ENCODE measurements around the gene BRICD5. TPM values are rescaled to one million over a fixed set of nuclear protein-coding genes. Genes with fewer than 3 reads are reported as not detected.

Gene BRICD5
- total and polyA plus RNA-seq, 2 donors (not counting 1 experiment from before 2014, with no cell fraction given): 0.23 to 1.5 TPM

DNA sequence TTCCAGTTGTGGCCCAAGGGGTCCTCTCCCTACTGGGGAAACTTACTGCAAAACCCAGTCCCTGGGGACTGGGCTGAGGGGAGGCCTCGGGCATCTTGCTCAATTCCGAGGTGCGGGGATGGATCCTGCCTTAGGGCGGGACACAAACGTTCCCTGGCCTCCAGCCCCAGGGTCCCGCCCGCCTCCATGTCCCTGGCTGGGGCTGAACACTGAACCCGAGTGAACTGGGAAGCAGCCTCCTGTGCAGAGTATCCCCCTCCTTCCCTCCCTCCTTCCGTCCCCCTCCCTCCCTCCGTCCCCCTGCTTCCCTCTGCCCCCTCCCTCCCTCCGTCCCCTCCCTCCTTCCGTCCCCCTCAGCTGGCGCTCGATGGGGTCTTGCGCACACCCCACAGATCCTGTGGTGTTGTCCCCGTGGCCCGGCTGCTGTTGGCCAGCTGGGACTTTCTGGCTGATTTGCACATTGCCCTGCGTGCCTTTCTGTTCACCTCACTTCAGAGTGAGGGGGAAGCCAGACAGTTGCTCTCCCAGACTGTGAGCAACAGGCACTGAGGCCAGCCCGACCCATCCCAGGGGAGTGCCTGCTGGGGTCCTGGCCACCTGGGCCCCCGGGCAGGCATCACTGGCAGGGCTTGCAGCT is 49.6 kb downstream of the BRICD5 start:
- peak overlapping the region; percentile 58 for H3K4me2 ChIP-seq (ENCODE audit: extremely low read depth, insufficient read depth, low read length)
- H3K27me3 ChIP-seq (ENCODE audit: control insufficient read depth, insufficient read depth, low read length): no peaks in the 10 kb centered on the region
- H3K4me1 ChIP-seq (ENCODE audit: control insufficient read depth, extremely low read depth, insufficient read depth, low read length): peaks cover 41% of the 10 kb centered on the region
- H3K9ac ChIP-seq (ENCODE audit: insufficient read depth, low read length): peak overlapping the region; percentile 32
- H3K4me3 ChIP-seq (replicated peaks in 1 of 4; ENCODE audit: control extremely low read depth in 1 of 4, insufficient read depth in 1 of 4, low read depth in 3 of 4, low read length in 4 of 4): peak overlapping the region in 1 of 4 experiments; percentile 33
- peak overlapping the region; percentile 85 for H3K27ac ChIP-seq (ENCODE audit: insufficient read depth, low read length)
- H3K79me2 ChIP-seq (ENCODE audit: control insufficient read depth, insufficient read depth, low read length): peaks cover 83% of the 10 kb centered on the region
- no peaks in the 10 kb centered on the region for H3K9me3 ChIP-seq (ENCODE audit: control insufficient read depth, insufficient read depth, low read depth, low read length)
- H3K36me3 ChIP-seq (ENCODE audit: control insufficient read depth, insufficient read depth, low read length): peaks cover 3% of the 10 kb centered on the region
- no peak overlapping the region for H2AFZ ChIP-seq (ENCODE audit: low read length)
- TF ChIP-seq CTCF (conservative IDR thresholded peaks at IDR 0.05 in 1 of 2, IDR thresholded peaks at IDR 0.05 in 1 of 2; ENCODE audit: low read depth in 1 of 2, low read length in 2 of 2) (no peak), EZH2 (IDR thresholded peaks at IDR 0.05; ENCODE audit: low read length, missing control alignments) (no peak)
- no peaks in the 10 kb centered on the region for H4K20me1 ChIP-seq (ENCODE audit: control insufficient read depth, extremely low read depth, insufficient read depth, low read length)
- DNase-seq (ENCODE audit: low read depth in 2 of 2): peak; percentile 67 to 68

Other genes starting within 250 kb of the BRICD5 start
- 2,596 and 3,027 TPM in 2 replicates for gene RPS2, start 246.0 kb downstream of the BRICD5 start, total RNA-seq
- 1,683 and 2,648 TPM in 2 replicates for gene RPS2, start 246.0 kb downstream of the BRICD5 start, polyA plus RNA-seq
- gene RNF151, start 244.0 kb downstream of the BRICD5 start, total RNA-seq: not detected in 2 replicates
- not detected in 2 replicates for gene RNF151, start 244.0 kb downstream of the BRICD5 start, polyA plus RNA-seq
- gene TBL3, start 238.8 kb downstream of the BRICD5 start, total RNA-seq: 20.0 and 23.9 TPM in 2 replicates
- gene TBL3, start 238.8 kb downstream of the BRICD5 start, polyA plus RNA-seq: 14.6 and 25.4 TPM in 2 replicates
- gene NOXO1, start 229.4 kb downstream of the BRICD5 start, total RNA-seq: under 0.01 TPM in 1 of 2 replicates, not detected in the other
- gene NOXO1, start 229.4 kb downstream of the BRICD5 start, polyA plus RNA-seq: 0.03 TPM in 2 replicates
- 13.1 and 13.2 TPM in 2 replicates for gene GFER, start 226.7 kb downstream of the BRICD5 start, total RNA-seq
- 7.5 and 12.5 TPM in 2 replicates for gene GFER, start 226.7 kb downstream of the BRICD5 start, polyA plus RNA-seq
- 1.5 and 1.8 TPM in 2 replicates for gene SYNGR3, start 220.9 kb downstream of the BRICD5 start, total RNA-seq
- gene SYNGR3, start 220.9 kb downstream of the BRICD5 start, polyA plus RNA-seq: 1.8 and 6.0 TPM in 2 replicates
- 10.8 and 18.8 TPM in 2 replicates for gene ZNF598, start 201.0 kb downstream of the BRICD5 start, total RNA-seq
- 11.6 and 18.7 TPM in 2 replicates for gene ZNF598, start 201.0 kb downstream of the BRICD5 start, polyA plus RNA-seq
- gene NPW, start 191.1 kb downstream of the BRICD5 start, total RNA-seq: 0.26 and 0.99 TPM in 2 replicates
- 0.06 and 0.20 TPM in 2 replicates for gene NPW, start 191.1 kb downstream of the BRICD5 start, polyA plus RNA-seq
- gene NHERF2, start 184.0 kb downstream of the BRICD5 start, total RNA-seq: 16.9 and 21.5 TPM in 2 replicates
- 30.7 and 38.0 TPM in 2 replicates for gene NHERF2, start 184.0 kb downstream of the BRICD5 start, polyA plus RNA-seq
- 34.7 and 44.4 TPM in 2 replicates for gene NTHL1, start 163.0 kb downstream of the BRICD5 start, total RNA-seq
- gene NTHL1, start 163.0 kb downstream of the BRICD5 start, polyA plus RNA-seq: 8.4 and 9.2 TPM in 2 replicates
- 35.7 and 46.6 TPM in 2 replicates for gene TSC2, start 162.9 kb downstream of the BRICD5 start, total RNA-seq
- 24.5 and 39.6 TPM in 2 replicates for gene TSC2, start 162.9 kb downstream of the BRICD5 start, polyA plus RNA-seq
- gene PKD1, start 75.0 kb downstream of the BRICD5 start, total RNA-seq: 120 and 199 TPM in 2 replicates
- 15.2 and 16.3 TPM in 2 replicates for gene PKD1, start 75.0 kb downstream of the BRICD5 start, polyA plus RNA-seq
- gene RAB26, start 62.2 kb downstream of the BRICD5 start, total RNA-seq: 0.51 and 2.0 TPM in 2 replicates
- gene RAB26, start 62.2 kb downstream of the BRICD5 start, polyA plus RNA-seq: 0.43 and 1.3 TPM in 2 replicates
- 52.1 and 60.3 TPM in 2 replicates for gene TRAF7, start 55.1 kb downstream of the BRICD5 start, total RNA-seq
- 38.7 and 44.4 TPM in 2 replicates for gene TRAF7, start 55.1 kb downstream of the BRICD5 start, polyA plus RNA-seq
- gene CASKIN1, start 14.3 kb downstream of the BRICD5 start, total RNA-seq: 0.17 and 0.26 TPM in 2 replicates
- 0.01 TPM in 1 of 2 replicates, not detected in the other for gene CASKIN1, start 14.3 kb downstream of the BRICD5 start, polyA plus RNA-seq
- gene MLST8, start 5.4 kb downstream of the BRICD5 start, total RNA-seq: 16.8 and 22.3 TPM in 2 replicates
- 30.9 and 58.0 TPM in 2 replicates for gene MLST8, start 5.4 kb downstream of the BRICD5 start, polyA plus RNA-seq
- gene PGP, start 4.0 kb upstream of the BRICD5 start, total RNA-seq: 5.6 and 9.6 TPM in 2 replicates
- 4.2 and 6.5 TPM in 2 replicates for gene PGP, start 4.0 kb upstream of the BRICD5 start, polyA plus RNA-seq
- gene E4F1, start 12.7 kb upstream of the BRICD5 start, total RNA-seq: 24.9 and 31.2 TPM in 2 replicates
- gene E4F1, start 12.7 kb upstream of the BRICD5 start, polyA plus RNA-seq: 6.7 and 7.8 TPM in 2 replicates
- gene DNASE1L2, start 25.6 kb upstream of the BRICD5 start, total RNA-seq: 0.77 and 0.99 TPM in 2 replicates
- 0.34 and 0.40 TPM in 2 replicates for gene DNASE1L2, start 25.6 kb upstream of the BRICD5 start, polyA plus RNA-seq
- 35.8 and 40.3 TPM in 2 replicates for gene ECI1, start 40.7 kb upstream of the BRICD5 start, total RNA-seq
- gene ECI1, start 40.7 kb upstream of the BRICD5 start, polyA plus RNA-seq: 18.6 and 18.8 TPM in 2 replicates
- 38.1 and 44.9 TPM in 2 replicates for gene RNPS1, start 57.3 kb upstream of the BRICD5 start, total RNA-seq
- 115 and 194 TPM in 2 replicates for gene RNPS1, start 57.3 kb upstream of the BRICD5 start, polyA plus RNA-seq
- 1.5 and 6.1 TPM in 2 replicates for gene ABCA3, start 129.9 kb upstream of the BRICD5 start, total RNA-seq
- gene ABCA3, start 129.9 kb upstream of the BRICD5 start, polyA plus RNA-seq: 1.7 and 3.2 TPM in 2 replicates
- 3.6 and 7.3 TPM in 2 replicates for gene CCNF, start 218.6 kb upstream of the BRICD5 start, total RNA-seq
- 3.8 and 11.8 TPM in 2 replicates for gene CCNF, start 218.6 kb upstream of the BRICD5 start, polyA plus RNA-seq
- gene TEDC2, start 249.2 kb upstream of the BRICD5 start, total RNA-seq: 1.0 and 1.7 TPM in 2 replicates
- 1.2 and 2.7 TPM in 2 replicates for gene TEDC2, start 249.2 kb upstream of the BRICD5 start, polyA plus RNA-seq

Measured in fibroblast of lung (primary cell).